K562 (cell line): Measurements from ENCODE around the gene TRIOBP. TPM values are rescaled to one million over a fixed set of nuclear protein-coding genes. Genes with fewer than 3 reads are reported as not detected.

Source experiments
- ADNP ChIP-seq: fragments of 200-800 bp; sonication (Bioruptor generic); IDR thresholded peaks from 2 replicates; pipeline ENCODE4 v1.6.1; 2016; ENCODE audit warnings: missing genetic modification characterization, missing compliant biosample characterization
- ELF1 ChIP-seq: fragments of 200-800 bp; sonication (Bioruptor generic); IDR thresholded peaks from 2 replicates; pipeline ENCODE4 v1.6.1; 2016; ENCODE audit warnings: missing genetic modification characterization, missing compliant biosample characterization
- MECOM ChIP-seq: fragments of 250-450 bp; sonication (Bioruptor Pico); IDR thresholded peaks from 2 replicates; pipeline ENCODE4 v1.8.0; 2022; ENCODE audit warnings: inconsistent platforms
- MYBL2 ChIP-seq, 2 experiments: fragments of 450-650 bp in 1 of 2; sonication (generic) in 1 of 2; formaldehyde crosslinking in 1 of 2; IDR thresholded peaks; 2 replicates each; pipeline versions ENCODE4 v1.6.1 to v1.8.1; 2017 to 2022; ENCODE audit warnings: borderline replicate concordance in 1 of 2, inconsistent platforms in 1 of 2, low read depth in 1 of 2, mild to moderate bottlenecking in 1 of 2, missing genetic modification reagents in 1 of 2, moderate library complexity in 1 of 2
- POLR2B ChIP-seq: fragments of 450-650 bp; IDR thresholded peaks from 2 replicates; pipeline ENCODE4 v1.6.1; 2018; ENCODE audit warnings: low read depth; ENCODE audit not compliant: partially characterized antibody
- RNF2 ChIP-seq: sonication (generic); IDR thresholded peaks from 2 replicates; pipeline ENCODE4 v1.6.1; 2016
- SAP30 ChIP-seq: fragments of 200-600 bp; sonication (generic); IDR thresholded peaks from 2 replicates; pipeline ENCODE4 v1.6.1; 2012; ENCODE audit warnings: borderline replicate concordance, low read depth, mild to moderate bottlenecking, moderate library complexity, low read length, control low read depth, inconsistent platforms; ENCODE audit not compliant: insufficient read depth, poor library complexity, severe bottlenecking
- SMARCB1 ChIP-seq: IDR thresholded peaks from 2 replicates; pipeline ENCODE4 v1.6.1; 2011; ENCODE audit warnings: improper control_type of control experiment, low read depth; ENCODE audit not compliant: insufficient read length
- ZFX ChIP-seq: sonication (generic); formaldehyde crosslinking; IDR thresholded peaks from 2 replicates; pipeline ENCODE4 v1.8.0; 2022; ENCODE audit warnings: mild to moderate bottlenecking, missing genetic modification reagents, moderate library complexity
- ZNF318 ChIP-seq, 2 experiments: fragments of 450-650 bp; IDR thresholded peaks; 2 replicates each; pipeline ENCODE4 v1.6.1; 2016; ENCODE audit warnings: mild to moderate bottlenecking in 2 of 2, borderline replicate concordance in 1 of 2, low read depth in 1 of 2, moderate library complexity in 1 of 2
- polyA plus RNA-seq, 8 experiments: library from polyadenylated mRNA; depleted of rRNA in 4 of 8; stranded (reverse) in 5 of 8; unstranded in 3 of 8; fragments of >200 nt; fragmentation: Nextera tagmentation in 2 of 8; fragmentation: Illumina TruSeq in 1 of 8; extraction: Ambion mirVana in 2 of 8; extraction: Trizol in 1 of 8; gene quantifications; 2 replicates each; pipeline versions ENCODE4 v1.2.1 to v1.2.3, GENCODE V29; 2011 to 2014; ENCODE audit warnings: inconsistent platforms in 1 of 8, missing spikeins in 1 of 8
- total RNA-seq, 7 experiments: library from RNA; depleted of rRNA in 6 of 7; stranded (reverse); fragments of >200 nt in 6 of 7; fragmentation: Illumina TruSeq in 2 of 7; extraction: Trizol in 2 of 7; gene quantifications; 2 replicates each; pipeline versions ENCODE4 v1.2.1 to v1.2.3, GENCODE V29; 2011 to 2021; ENCODE audit warnings: low replicate concordance in 1 of 7
- TF ChIP-seq, protein P1 (sequence below), 3 experiments: IDR thresholded peaks in 2 of 3; conservative IDR thresholded peaks in 1 of 3; 2 replicates each; pipeline ENCODE4 v1.5.1; 2011 to 2012; ENCODE audit warnings: low read length in 3 of 3, mild to moderate bottlenecking in 3 of 3, control low read depth in 2 of 3, improper control_type of control experiment in 1 of 3, inconsistent platforms in 1 of 3, low read depth in 1 of 3, mixed read lengths in 1 of 3, moderate library complexity in 1 of 3; ENCODE audit not compliant: insufficient read depth in 2 of 3
- TF ChIP-seq, protein P2 (sequence below): sonication (generic); formaldehyde crosslinking; IDR thresholded peaks from 2 replicates; pipeline ENCODE4 v1.9.0; 2022; ENCODE audit warnings: mild to moderate bottlenecking, missing genetic modification reagents
- TF ChIP-seq, protein P3 (sequence below): fragments of 250-450 bp; sonication (Bioruptor Pico); IDR thresholded peaks from 2 replicates; pipeline ENCODE4 v1.4.0; 2020

Gene TRIOBP
- total and polyA plus RNA-seq, 9 of the 15 experiments (the other 6 are each of a cell fraction or from before 2014, with no cell fraction given), result 0.24 to 13.8 (median 5.5) TPM

- TF ChIP-seq ZNF318 (IDR thresholded peaks at IDR 0.05; ENCODE audit: borderline replicate concordance in 1 of 2, low read depth in 1 of 2) (no peak), ZFX (peak; percentile 88), MECOM (CRISPR knock-in tag) (peak; percentile 60; the same call in 1 of the 2 replicates), POLR2B (peak; percentile 70), ELF1 (tag) (peak; percentile 84), SMARCB1 (no peak), RNF2 (peak; percentile 66; the same call in 1 of the 2 replicates), MYBL2 (IDR thresholded peaks at IDR 0.05; ENCODE audit: low read depth) (peak; percentile 60), MYBL2 (CRISPR knock-in tag; IDR thresholded peaks at IDR 0.05; ENCODE audit: borderline replicate concordance) (no peak), ADNP (peak; percentile 84), SAP30 (peak; percentile 62)
- TF ChIP-seq, protein P1, sequence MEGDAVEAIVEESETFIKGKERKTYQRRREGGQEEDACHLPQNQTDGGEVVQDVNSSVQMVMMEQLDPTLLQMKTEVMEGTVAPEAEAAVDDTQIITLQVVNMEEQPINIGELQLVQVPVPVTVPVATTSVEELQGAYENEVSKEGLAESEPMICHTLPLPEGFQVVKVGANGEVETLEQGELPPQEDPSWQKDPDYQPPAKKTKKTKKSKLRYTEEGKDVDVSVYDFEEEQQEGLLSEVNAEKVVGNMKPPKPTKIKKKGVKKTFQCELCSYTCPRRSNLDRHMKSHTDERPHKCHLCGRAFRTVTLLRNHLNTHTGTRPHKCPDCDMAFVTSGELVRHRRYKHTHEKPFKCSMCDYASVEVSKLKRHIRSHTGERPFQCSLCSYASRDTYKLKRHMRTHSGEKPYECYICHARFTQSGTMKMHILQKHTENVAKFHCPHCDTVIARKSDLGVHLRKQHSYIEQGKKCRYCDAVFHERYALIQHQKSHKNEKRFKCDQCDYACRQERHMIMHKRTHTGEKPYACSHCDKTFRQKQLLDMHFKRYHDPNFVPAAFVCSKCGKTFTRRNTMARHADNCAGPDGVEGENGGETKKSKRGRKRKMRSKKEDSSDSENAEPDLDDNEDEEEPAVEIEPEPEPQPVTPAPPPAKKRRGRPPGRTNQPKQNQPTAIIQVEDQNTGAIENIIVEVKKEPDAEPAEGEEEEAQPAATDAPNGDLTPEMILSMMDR (IDR thresholded peaks at IDR 0.05 in 2 of 3, conservative IDR thresholded peaks at IDR 0.05 in 1 of 3; ENCODE audit: insufficient read depth in 2 of 3, low read depth in 1 of 3, low read length in 3 of 3), result peak in 1 of 3 experiments; percentile 29; a peak in 1 of 6 replicates
- TF ChIP-seq, protein P2, sequence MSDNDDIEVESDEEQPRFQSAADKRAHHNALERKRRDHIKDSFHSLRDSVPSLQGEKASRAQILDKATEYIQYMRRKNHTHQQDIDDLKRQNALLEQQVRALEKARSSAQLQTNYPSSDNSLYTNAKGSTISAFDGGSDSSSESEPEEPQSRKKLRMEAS (CRISPR knock-in tag), result peak; percentile 36; the same call in 1 of the 2 replicates
- TF ChIP-seq, protein P3, sequence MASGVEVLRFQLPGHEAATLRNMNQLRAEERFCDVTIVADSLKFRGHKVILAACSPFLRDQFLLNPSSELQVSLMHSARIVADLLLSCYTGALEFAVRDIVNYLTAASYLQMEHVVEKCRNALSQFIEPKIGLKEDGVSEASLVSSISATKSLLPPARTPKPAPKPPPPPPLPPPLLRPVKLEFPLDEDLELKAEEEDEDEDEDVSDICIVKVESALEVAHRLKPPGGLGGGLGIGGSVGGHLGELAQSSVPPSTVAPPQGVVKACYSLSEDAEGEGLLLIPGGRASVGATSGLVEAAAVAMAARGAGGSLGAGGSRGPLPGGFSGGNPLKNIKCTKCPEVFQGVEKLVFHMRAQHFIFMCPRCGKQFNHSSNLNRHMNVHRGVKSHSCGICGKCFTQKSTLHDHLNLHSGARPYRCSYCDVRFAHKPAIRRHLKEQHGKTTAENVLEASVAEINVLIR (CRISPR knock-in tag), result no peak
These were observed 21.6 kb upstream of the TRIOBP start, which contains the start of gene LGALS1 (continued) for GRCh38 chr22:37674951-37675929.
